ENCODE results near the gene SCN4A.

DNA sequence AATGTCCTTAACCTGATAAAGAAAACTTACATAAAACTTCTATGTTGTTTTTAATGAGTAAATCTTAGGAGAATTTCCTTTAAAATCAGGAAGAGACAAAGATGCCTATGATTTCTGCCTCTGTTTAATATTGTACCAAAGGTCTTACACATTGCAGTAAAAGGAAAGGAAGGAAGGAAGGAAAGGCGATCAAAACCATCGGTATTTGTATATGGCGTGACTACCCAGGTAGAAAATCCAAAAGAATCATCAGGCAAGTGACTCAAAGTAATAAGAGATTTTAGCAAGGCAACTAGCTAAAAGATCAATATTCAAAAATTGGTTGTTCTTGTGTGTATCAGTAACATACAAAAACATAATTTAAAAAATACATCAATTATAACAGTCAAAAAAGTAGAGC, 44.3 kb upstream of the SCN4A start:
- TF ChIP-seq, protein P1, sequence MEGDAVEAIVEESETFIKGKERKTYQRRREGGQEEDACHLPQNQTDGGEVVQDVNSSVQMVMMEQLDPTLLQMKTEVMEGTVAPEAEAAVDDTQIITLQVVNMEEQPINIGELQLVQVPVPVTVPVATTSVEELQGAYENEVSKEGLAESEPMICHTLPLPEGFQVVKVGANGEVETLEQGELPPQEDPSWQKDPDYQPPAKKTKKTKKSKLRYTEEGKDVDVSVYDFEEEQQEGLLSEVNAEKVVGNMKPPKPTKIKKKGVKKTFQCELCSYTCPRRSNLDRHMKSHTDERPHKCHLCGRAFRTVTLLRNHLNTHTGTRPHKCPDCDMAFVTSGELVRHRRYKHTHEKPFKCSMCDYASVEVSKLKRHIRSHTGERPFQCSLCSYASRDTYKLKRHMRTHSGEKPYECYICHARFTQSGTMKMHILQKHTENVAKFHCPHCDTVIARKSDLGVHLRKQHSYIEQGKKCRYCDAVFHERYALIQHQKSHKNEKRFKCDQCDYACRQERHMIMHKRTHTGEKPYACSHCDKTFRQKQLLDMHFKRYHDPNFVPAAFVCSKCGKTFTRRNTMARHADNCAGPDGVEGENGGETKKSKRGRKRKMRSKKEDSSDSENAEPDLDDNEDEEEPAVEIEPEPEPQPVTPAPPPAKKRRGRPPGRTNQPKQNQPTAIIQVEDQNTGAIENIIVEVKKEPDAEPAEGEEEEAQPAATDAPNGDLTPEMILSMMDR (IDR thresholded peaks at IDR 0.05; ENCODE audit: poor library complexity) = no peak
- TF ChIP-seq EZH2 (IDR thresholded peaks at IDR 0.05; ENCODE audit: borderline replicate concordance) = no peak
